Hepatocyte (in vitro differentiated cells): ENCODE results near the gene DIAPH2.

Source experiments
- EZH2 ChIP-seq: fragments of 200-600 bp; sonication (generic); IDR thresholded peaks from 2 replicates; pipeline ENCODE4 v1.6.1; 2016; ENCODE audit warnings: antibody characterized with exemption, mild to moderate bottlenecking, borderline replicate concordance
- EZH2phosphoT487 ChIP-seq: fragments of 200-600 bp; sonication (generic); IDR thresholded peaks from one replicate; pipeline ENCODE4 v1.6.1; 2018; ENCODE audit warnings: antibody characterized with exemption, mild to moderate bottlenecking, low read depth, moderate library complexity; ENCODE audit not compliant: unreplicated experiment, severe bottlenecking
- TF ChIP-seq, protein P1 (sequence below): fragments of 200-600 bp; sonication (generic); IDR thresholded peaks from 2 replicates; pipeline ENCODE4 v1.5.1; 2016; ENCODE audit warnings: antibody characterized with exemption, mild to moderate bottlenecking; ENCODE audit not compliant: poor library complexity

DNA sequence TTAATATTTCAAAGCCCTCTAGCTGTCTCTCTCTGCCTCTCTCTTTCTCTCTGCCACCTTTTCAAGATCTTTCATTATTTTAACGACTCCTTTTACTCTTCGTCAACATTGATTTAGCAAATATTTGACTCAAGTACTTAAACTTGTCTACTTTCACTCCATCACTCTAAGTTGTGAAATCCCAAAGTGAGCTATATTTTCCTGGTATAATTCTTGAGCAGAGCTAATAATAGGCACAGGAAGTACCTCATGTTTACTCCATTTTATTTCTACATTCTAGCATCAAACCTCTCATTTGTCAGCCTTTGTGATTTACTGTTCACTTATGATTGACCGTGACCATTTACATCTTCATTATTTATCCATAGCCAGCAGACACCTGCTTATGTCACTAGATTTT is 681.6 kb downstream of the DIAPH2 start:
- TF ChIP-seq, protein P1, sequence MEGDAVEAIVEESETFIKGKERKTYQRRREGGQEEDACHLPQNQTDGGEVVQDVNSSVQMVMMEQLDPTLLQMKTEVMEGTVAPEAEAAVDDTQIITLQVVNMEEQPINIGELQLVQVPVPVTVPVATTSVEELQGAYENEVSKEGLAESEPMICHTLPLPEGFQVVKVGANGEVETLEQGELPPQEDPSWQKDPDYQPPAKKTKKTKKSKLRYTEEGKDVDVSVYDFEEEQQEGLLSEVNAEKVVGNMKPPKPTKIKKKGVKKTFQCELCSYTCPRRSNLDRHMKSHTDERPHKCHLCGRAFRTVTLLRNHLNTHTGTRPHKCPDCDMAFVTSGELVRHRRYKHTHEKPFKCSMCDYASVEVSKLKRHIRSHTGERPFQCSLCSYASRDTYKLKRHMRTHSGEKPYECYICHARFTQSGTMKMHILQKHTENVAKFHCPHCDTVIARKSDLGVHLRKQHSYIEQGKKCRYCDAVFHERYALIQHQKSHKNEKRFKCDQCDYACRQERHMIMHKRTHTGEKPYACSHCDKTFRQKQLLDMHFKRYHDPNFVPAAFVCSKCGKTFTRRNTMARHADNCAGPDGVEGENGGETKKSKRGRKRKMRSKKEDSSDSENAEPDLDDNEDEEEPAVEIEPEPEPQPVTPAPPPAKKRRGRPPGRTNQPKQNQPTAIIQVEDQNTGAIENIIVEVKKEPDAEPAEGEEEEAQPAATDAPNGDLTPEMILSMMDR, result no peak
- TF ChIP-seq EZH2 (no peak), EZH2phosphoT487 (no peak)
